Endothelial cell (in vitro differentiated cells): Measurements from ENCODE around the gene HECTD1. TPM values are rescaled to one million over a fixed set of nuclear protein-coding genes. Genes with fewer than 3 reads are reported as not detected.

Experiments used
- DNase-seq: peaks from one replicate; pipeline ENCODE4 v3.0.0; 2021; ENCODE audit warnings: low spot score
- H3K27ac Mint-ChIP-seq: one replicate; pipeline ENCODE4 v1.8.0; 2021; ENCODE audit warnings: mixed read lengths, inconsistent platforms; ENCODE audit not compliant: unreplicated experiment
- H3K27me3 Mint-ChIP-seq: one replicate; pipeline ENCODE4 v1.8.0; 2021; ENCODE audit warnings: mild to moderate bottlenecking, moderate library complexity, mixed read lengths, inconsistent platforms; ENCODE audit not compliant: unreplicated experiment
- H3K36me3 Mint-ChIP-seq: one replicate; pipeline ENCODE4 v1.8.0; 2021; ENCODE audit warnings: mild to moderate bottlenecking, low read depth, mixed read lengths, inconsistent platforms; ENCODE audit not compliant: unreplicated experiment
- H3K4me1 Mint-ChIP-seq: one replicate; pipeline ENCODE4 v1.8.0; 2021; ENCODE audit warnings: mild to moderate bottlenecking, mixed read lengths, inconsistent platforms; ENCODE audit not compliant: unreplicated experiment
- H3K4me3 Mint-ChIP-seq: one replicate; pipeline ENCODE4 v1.8.0; 2021; ENCODE audit warnings: mild to moderate bottlenecking, mixed read lengths, inconsistent platforms; ENCODE audit not compliant: unreplicated experiment
- H3K9me3 Mint-ChIP-seq: one replicate; pipeline ENCODE4 v1.8.0; 2021; ENCODE audit warnings: mixed read lengths, inconsistent platforms; ENCODE audit not compliant: unreplicated experiment
- total RNA-seq: library from RNA; stranded (reverse); fragmentation: NEBNext Ultra II Directional; extraction: Animal tissue kit (Norgen Biotek cat#: 25700); gene quantifications from one replicate; pipeline ENCODE4 v1.2.1, GENCODE V29; 2021; ENCODE audit not compliant: unreplicated experiment
- TF ChIP-seq, protein P1 (sequence below): fragments of 200-600 bp; sonication (generic); IDR thresholded peaks from one replicate; pipeline ENCODE4 v1.5.0; 2021; ENCODE audit warnings: antibody characterized with exemption; ENCODE audit not compliant: unreplicated experiment

HECTD1 gene
- total RNA-seq, 1 donor from 2014 or later = 222 TPM

DNA sequence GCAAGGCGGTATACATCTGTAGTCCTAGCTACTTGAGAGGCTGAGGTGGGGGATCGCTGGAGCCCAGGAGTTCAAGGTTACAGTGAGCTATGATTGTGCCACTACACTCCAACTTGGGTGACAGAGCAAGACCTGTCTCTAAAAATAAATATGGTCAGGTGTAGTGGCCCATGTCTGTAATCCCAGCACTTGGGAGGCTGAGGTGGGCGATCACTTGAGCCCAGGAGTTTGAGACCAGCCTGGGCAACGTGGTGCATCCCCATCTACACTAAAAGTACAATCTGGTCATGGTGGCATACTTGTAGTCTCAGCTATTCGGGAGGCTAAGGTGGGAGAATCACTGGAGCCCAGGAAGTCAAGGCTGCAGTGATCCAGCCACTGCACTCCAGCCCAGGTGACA, 40.6 kb downstream of the HECTD1 start:
- TF ChIP-seq, protein P1, sequence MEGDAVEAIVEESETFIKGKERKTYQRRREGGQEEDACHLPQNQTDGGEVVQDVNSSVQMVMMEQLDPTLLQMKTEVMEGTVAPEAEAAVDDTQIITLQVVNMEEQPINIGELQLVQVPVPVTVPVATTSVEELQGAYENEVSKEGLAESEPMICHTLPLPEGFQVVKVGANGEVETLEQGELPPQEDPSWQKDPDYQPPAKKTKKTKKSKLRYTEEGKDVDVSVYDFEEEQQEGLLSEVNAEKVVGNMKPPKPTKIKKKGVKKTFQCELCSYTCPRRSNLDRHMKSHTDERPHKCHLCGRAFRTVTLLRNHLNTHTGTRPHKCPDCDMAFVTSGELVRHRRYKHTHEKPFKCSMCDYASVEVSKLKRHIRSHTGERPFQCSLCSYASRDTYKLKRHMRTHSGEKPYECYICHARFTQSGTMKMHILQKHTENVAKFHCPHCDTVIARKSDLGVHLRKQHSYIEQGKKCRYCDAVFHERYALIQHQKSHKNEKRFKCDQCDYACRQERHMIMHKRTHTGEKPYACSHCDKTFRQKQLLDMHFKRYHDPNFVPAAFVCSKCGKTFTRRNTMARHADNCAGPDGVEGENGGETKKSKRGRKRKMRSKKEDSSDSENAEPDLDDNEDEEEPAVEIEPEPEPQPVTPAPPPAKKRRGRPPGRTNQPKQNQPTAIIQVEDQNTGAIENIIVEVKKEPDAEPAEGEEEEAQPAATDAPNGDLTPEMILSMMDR = no peak
- H3K36me3 Mint-ChIP-seq = peaks cover 26% of the 10 kb centered on the region

DNA sequence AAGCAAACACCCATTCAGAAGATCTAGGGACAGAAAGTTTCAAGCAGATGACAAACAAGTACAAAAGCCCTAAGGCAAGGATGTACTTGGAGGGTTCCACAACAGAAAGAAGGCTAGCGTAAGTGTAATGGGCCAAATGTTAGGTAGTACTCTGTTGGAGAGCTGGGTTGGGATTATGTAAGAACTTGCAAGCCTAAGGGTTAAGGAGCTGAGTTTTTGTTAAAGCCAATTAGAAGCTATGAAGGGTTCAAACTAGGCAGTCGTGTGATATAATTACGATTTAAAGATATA, 41.4 kb downstream of the HECTD1 start:
- peak overlapping the region; percentile 32 for H3K27ac Mint-ChIP-seq
- H3K4me1 Mint-ChIP-seq = no peaks in the 10 kb centered on the region
- H3K36me3 Mint-ChIP-seq = peaks cover 26% of the 10 kb centered on the region
- no peaks in the 10 kb centered on the region for H3K9me3 Mint-ChIP-seq
- TF ChIP-seq, protein P1 = no peak
- no peak overlapping the region for H3K4me3 Mint-ChIP-seq
- DNase-seq = no peak
- no peaks in the 10 kb centered on the region for H3K27me3 Mint-ChIP-seq

More for the DNA sequence above, 40.6 kb downstream of the HECTD1 start:
- Mint-ChIP-seq H3K4me3 (no peak overlapping the region), H3K27ac (no peak overlapping the region), H3K4me1 (no peaks in the 10 kb centered on the region), H3K27me3 (no peaks in the 10 kb centered on the region), H3K9me3 (no peaks in the 10 kb centered on the region)
- DNase-seq = no peak

DNA sequence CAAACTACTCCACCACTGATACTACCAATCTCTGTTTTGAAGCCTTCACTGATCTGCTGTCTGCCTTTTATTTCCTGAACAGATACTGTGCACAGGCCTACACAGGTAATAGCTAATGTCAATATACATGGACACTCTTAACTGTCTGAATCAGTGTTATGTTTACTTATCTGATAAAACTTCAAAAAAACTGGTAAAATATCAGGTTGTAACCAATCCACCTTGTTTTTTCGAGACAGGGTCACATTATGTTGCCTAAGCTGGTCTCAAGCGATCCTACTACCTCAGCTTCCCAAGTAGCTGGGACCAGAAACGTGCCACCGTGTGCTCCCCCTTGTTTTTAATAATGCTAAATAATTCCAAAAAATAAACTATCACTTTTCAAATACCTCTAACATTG, 43.5 kb downstream of the HECTD1 start:
- no peak for DNase-seq
- peaks cover 18% of the 10 kb centered on the region for H3K36me3 Mint-ChIP-seq
- TF ChIP-seq, protein P1 = no peak
- no peak overlapping the region for H3K27ac Mint-ChIP-seq
- no peaks in the 10 kb centered on the region for H3K9me3 Mint-ChIP-seq
- H3K4me3 Mint-ChIP-seq = no peak overlapping the region
- H3K27me3 Mint-ChIP-seq = no peaks in the 10 kb centered on the region
- H3K4me1 Mint-ChIP-seq = no peaks in the 10 kb centered on the region

DNA sequence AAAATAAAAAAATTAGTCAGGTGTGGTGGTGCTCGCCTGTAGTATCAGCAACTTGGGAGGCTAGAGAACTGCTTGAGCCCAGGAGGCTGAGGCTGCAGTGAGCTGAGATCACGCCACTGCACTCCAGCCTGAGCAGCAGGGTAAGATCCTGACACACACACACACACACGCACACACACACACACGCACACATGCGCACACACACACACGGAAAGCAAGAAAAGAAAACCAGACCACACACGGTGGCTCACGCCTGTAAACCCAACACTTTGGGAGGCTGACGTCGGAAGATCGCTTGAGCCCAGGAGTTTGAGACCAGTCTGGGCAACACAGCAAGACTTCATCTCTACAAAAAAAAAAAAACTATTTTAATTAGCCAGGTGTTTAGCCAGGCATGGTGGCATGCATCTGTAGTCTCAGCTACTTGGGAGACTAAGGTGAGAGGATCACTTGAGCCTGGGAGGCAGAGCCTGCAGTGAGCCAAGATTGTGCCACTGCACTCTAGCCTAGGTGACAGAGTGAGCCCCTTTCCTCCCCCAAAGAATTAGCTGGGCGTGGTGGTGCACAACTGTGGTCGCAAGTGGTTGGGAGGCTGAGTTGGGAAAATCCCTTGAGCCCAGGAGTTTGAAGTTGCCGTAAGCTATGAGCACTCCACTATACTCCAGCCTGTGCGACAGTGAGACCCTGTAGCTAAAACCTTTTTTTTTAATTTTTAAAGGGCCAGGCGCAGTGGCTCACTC, 44.5 kb downstream of the HECTD1 start:
- TF ChIP-seq, protein P1 = no peak
- no peaks in the 10 kb centered on the region for H3K27me3 Mint-ChIP-seq
- peak overlapping the region; percentile 83 for H3K4me3 Mint-ChIP-seq
- DNase-seq = no peak
- no peaks in the 10 kb centered on the region for H3K4me1 Mint-ChIP-seq
- H3K27ac Mint-ChIP-seq = peak overlapping the region; percentile 64
- no peaks in the 10 kb centered on the region for H3K9me3 Mint-ChIP-seq
- H3K36me3 Mint-ChIP-seq = peaks cover 18% of the 10 kb centered on the region

DNA sequence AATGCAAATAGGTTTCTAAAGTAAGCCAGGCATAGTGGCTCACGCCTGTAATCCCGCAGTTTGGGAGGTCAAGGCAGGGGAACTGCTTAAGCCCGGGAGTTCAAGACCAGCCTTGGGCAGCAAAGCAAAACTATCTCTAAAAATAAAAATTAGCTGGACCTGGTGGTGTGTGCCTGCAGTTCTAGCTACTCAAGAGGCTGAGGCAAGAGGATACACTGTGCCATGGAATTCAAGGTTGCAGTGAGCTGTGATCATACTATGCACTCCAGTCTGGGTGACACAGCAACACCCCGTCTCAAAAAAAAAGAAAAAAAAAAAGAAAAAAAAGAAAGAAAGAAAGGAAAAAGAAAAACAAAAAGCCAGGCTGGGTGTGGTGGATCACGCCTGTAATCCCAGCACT, 46.3 kb downstream of the HECTD1 start:
- H3K4me1 Mint-ChIP-seq = no peaks in the 10 kb centered on the region
- H3K4me3 Mint-ChIP-seq = no peak overlapping the region
- H3K9me3 Mint-ChIP-seq = no peaks in the 10 kb centered on the region
- no peak overlapping the region for H3K27ac Mint-ChIP-seq
- TF ChIP-seq, protein P1 = no peak
- no peaks in the 10 kb centered on the region for H3K27me3 Mint-ChIP-seq
- H3K36me3 Mint-ChIP-seq = peaks cover 13% of the 10 kb centered on the region
- DNase-seq = no peak
